Panc1 (cell line): Measurements from ENCODE around the gene DHRS13.

Experiments used
- CTCF ChIP-seq: fragments of 450-650 bp; IDR thresholded peaks from 2 replicates; pipeline ENCODE4 v1.5.1; 2017; ENCODE audit warnings: mild to moderate bottlenecking
- POLR2AphosphoS5 ChIP-seq: IDR thresholded peaks from 2 replicates; pipeline ENCODE4 v1.6.1; 2012; ENCODE audit warnings: mild to moderate bottlenecking, low read depth, low read length, moderate library complexity
- REST ChIP-seq, 2 experiments: IDR thresholded peaks; 2 replicates each; pipeline ENCODE4 v1.6.1; 2011 to 2012; ENCODE audit warnings: low read depth in 2 of 2, control low read depth in 1 of 2, low read length in 1 of 2, mild to moderate bottlenecking in 1 of 2, moderate library complexity in 1 of 2; ENCODE audit not compliant: insufficient read depth in 1 of 2

- no peak for TF ChIP-seq CTCF
- TF ChIP-seq REST (IDR thresholded peaks at IDR 0.05; ENCODE audit: insufficient read depth in 1 of 2, low read depth in 2 of 2, low read length in 1 of 2): no peak
- TF ChIP-seq POLR2AphosphoS5: no peak
These were observed 21.3 kb downstream of the DHRS13 start for GRCh38 chr17:28881533-28882056.
